ENCODE measurements around the gene HIVEP3.

DNA sequence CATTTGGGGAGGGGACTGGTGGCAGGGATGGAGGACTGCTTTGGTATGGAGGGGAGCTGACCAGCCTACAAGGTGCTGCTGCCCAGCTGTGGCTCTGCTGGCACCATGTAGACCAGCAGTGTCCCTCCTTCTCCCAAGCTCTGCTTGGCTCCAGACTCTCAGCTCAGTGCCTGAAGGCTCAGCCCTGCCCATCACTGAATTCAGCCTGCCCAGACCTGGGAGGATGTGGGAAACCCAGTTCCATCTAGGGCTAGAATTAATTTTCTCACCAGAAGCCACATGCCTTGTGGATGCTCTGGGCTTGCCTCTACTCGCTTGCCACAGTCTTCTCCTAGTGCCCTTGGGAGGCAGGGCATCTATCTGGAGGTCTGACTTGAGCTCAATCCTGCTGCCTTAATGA, 239.2 kb downstream of the HIVEP3 start:
- TF ChIP-seq, protein P1, sequence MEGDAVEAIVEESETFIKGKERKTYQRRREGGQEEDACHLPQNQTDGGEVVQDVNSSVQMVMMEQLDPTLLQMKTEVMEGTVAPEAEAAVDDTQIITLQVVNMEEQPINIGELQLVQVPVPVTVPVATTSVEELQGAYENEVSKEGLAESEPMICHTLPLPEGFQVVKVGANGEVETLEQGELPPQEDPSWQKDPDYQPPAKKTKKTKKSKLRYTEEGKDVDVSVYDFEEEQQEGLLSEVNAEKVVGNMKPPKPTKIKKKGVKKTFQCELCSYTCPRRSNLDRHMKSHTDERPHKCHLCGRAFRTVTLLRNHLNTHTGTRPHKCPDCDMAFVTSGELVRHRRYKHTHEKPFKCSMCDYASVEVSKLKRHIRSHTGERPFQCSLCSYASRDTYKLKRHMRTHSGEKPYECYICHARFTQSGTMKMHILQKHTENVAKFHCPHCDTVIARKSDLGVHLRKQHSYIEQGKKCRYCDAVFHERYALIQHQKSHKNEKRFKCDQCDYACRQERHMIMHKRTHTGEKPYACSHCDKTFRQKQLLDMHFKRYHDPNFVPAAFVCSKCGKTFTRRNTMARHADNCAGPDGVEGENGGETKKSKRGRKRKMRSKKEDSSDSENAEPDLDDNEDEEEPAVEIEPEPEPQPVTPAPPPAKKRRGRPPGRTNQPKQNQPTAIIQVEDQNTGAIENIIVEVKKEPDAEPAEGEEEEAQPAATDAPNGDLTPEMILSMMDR (IDR thresholded peaks at IDR 0.05; ENCODE audit: low read length), result no peak
- no peak for TF ChIP-seq EZH2 (optimal IDR thresholded peaks at IDR 0.05; ENCODE audit: low read depth, low read length)
